CD4-positive, alpha-beta T cell treated with Interleukin-17A for 4 hours (primary cell): ENCODE data around the gene JADE3.

ENCODE experiments used
- DNase-seq: peaks from one replicate; pipeline ENCODE4 v3.0.0-alpha.2; 2020; ENCODE audit warnings: mixed read lengths

JADE3 gene

DNA sequence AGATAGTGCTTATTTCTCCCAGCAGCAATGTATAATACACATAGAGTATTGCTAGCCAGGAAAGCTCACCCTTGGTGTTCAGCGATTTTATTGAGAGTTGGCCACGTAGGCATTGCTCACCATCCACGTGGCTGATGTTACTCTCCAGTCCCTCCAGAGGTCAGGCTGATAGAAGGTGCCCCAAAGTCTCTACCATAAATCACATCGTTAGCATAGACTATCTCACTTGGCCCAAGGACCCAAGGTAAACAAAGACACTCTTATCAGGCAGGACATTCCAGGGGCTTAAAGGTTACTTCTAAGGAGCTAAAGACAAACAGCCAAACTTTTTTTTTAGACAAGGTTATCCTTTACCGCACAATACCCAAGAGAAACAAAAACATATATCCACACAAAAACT lies 135.8 kb downstream of the JADE3 start:
- DNase-seq: no peak

DNA sequence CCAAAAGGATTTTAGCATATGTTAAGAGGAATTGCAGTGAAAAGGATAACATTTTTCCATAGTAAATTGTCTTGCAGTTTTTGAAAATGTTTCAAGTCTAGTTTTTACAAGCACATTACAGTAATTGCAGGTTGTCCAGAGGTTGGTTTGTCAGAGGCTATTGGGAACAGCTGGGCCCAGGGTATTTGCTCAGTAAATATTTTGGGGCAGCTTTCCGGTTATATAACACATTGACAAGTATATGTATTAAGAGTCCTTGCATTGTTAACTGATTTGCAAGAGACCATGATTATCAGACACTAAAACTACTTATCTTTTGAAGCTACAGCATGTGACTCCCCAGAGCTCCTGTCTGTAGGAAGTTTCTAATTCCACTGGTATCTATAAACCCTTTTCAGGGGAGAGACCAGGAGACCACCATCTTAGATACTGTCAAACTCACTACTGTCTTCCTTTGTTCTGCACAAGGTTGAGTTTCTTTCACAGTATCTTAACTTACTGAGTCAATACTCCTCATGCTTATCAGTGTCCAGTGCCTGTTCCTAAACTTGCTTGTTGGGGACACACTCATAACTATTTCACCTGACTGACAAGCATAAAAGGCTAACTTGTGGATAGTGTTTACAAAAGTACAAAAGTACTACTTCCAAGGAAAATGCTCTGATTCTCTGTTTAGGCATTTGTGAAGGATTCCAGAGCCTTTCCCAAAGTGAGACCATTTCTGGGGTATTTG lies 147.1 kb downstream of the JADE3 start:
- DNase-seq: no peak

DNA sequence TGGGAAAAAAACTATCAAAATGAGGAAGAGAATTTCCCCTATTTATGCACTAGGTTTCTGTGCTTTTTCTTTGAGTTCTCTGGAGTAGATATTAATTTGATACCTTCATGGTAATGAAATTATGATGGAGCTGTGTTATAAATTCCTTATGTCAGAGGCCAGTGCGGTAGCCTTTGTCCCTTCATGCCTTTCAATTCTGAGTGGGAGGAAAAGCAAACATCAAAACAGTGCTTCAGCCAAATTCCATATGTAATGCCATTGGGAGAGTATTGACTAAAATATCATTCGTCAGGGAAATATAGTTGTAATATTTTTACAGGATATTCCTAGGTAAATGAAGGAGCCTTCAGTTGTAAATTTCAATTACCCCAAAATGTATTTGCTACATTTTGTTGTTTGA lies 148.5 kb downstream of the JADE3 start:
- DNase-seq: no peak

DNA sequence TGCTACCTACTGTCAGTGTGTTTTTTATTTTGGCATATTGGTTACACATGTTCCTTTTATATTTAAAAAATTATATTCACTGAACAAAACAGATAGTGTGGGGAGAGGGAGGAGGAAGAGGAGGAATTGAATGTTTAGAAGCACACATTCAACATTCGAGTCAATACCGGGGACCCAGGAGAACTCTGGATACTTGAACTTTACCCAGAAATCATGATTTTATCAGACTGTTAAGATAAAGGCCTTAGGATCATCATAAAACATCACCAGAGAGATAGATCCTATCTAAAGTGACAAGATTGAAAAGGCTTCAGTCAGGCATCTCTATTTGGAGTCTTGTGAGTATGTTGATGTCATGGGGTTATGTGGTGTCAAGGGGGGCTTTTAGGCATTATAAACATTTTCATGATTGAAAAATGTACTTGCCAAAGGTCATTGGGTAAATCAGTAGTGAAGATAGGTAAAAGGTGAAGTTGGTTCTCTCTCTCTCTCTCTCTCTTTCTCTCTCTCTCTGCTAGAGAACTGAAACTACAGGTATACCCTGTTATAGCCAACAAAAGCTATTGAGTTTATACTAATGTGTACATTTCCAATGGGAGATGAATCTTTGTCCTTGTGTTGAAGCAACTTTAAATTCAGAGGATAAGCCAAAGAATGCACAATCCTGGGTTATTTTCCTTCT lies 149.2 kb downstream of the JADE3 start:
- no peak for DNase-seq

GRCh38 chrX:47063179-47063578 lies 151.0 kb downstream of the JADE3 start:
- DNase-seq: no peak

GRCh38 chrX:47068214-47068613 lies 156.0 kb downstream of the JADE3 start:
- DNase-seq: no peak

DNA sequence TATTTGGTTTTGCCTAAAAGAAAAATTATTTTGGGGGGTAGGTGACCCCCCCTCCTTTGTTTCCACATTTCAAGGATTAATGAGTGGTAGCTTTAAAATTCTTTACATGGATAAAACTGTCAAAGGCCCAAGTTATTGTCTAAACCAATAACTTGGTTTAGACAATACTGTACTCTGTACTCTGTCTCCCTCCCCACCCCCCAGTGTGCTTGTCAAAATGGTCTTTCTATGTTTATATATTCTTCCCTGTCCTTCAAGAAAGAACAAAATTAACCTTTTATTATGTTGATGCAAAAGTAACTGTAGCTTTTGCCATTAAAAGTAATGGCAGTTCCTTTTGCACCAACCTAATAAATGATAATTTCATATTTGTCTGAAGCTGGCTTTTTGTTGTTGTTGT lies 156.5 kb downstream of the JADE3 start:
- DNase-seq: no peak

DNA sequence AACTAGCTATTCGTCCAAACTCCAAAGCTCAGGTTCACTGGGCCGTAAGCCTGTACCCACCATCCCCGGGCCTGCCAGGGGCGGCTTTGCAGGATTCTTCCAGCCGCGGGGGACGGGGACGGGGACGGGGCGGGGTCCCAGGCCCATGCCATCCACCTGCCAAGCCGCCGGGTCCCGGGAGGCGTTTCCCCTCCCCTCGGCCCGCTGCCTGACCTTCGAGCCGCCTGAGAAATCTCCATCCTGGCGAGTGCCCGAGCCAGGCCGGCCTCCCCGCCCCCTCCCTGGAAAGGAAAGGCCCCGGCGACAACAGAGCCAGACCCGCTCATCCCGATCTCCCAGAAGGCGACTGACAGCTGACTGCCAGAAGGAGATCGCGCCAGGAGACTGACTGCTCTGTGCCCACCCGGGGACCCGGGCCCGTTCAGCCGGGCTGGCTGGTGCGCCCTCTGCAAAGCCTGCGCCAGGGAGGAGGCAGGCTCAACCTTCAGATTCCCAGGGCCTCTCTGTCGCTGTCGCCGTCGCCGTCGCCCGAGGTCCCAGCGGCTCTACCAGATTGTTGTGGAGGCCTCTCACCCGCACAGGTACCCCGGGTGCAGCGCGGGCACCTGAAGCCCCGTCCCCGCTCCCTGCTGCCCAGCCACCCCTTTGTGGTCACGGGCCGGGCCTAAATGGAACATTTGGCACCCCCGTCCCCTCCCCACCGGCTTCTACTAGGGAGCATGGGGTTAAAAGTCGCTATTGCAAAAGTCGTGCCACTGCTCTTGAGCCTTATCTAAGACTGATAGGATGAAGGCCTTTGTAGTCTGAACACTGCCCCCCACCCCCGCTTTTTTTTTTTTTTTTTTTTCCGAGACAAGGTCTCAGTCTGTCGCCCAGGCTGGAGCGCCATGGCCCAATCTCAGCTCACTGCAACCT lies 166.2 kb downstream of the JADE3 start, which contains the start of gene RGN:
RGN (plus strand) TSS at position 315 of the 915 bp plus-strand sequence. CDS start 2,702 bp downstream, outside the sequence.
- DNase-seq: no peak

DNA sequence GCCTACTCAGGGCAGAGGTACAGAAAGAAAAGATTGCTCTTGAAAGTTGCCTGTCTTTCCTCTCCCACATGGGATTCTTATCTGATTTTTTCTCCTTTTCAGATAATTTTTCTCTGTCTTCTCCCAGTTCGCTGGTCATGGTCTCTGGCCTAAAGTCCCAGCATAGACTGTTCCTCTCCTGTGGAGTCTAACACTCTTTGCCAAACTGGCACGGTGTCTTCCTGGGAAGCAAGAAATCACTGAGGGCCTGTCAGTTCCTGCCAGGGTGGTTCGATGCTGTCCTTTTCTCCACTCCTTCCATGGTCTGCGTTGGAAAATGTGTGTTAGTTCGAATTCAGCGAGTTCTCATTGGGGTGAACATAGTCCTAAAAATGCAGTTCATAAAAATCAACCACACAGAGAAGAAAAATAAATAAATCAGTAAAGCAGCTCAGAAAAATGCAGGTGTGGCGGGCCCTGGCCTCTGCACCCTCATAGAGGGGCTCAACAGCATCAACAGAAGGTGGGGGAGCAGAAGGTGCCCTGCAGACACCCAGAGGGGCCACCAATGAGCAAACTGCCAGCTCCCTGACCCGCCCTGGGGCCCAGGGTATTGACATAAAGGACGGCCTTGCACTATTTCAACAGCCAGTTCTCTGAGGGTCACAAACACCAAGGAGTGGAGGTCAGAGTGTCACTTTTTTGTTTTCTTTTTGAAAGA lies 168.1 kb downstream of the JADE3 start:
- DNase-seq: no peak

DNA sequence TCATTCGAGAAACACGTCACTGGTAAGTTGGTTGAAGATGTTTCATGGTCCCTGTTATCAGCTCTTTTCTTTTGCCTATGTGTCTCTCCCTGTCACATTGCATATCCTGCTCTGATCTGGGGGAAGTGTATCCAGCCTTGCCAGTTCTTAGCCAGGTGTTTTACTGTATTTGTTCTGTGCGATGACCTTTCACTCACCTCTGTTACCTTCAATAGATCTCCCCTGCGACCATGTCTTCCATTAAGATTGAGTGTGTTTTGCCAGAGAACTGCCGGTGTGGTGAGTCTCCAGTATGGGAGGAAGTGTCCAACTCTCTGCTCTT lies 168.7 kb downstream of the JADE3 start:
- no peak for DNase-seq

GRCh38 chrX:47091149-47091775 lies 179.0 kb downstream of the JADE3 start:
- DNase-seq: no peak

GRCh38 chrX:47093248-47093647 lies 181.0 kb downstream of the JADE3 start:
- peak; percentile 7 for DNase-seq

DNA sequence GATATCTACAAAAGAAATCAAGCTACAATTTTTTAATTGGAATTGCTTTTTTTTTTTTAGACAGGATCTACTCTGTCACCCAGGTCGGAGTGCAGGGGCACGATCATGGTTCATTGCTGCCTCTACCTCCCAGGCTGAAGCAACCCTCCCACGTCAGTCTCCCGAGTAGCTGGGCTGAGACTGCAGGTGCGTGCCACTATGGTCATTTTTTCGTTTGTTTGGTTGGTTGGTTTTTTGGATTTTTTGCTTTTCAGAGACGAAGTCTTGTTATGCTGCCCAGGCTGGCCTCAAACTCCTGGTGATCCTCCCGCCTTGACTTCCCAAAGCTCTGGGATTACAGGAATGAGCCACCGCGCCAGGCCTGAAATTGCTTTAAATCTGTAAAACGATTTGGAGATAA lies 181.6 kb downstream of the JADE3 start:
- no peak for DNase-seq

DNA sequence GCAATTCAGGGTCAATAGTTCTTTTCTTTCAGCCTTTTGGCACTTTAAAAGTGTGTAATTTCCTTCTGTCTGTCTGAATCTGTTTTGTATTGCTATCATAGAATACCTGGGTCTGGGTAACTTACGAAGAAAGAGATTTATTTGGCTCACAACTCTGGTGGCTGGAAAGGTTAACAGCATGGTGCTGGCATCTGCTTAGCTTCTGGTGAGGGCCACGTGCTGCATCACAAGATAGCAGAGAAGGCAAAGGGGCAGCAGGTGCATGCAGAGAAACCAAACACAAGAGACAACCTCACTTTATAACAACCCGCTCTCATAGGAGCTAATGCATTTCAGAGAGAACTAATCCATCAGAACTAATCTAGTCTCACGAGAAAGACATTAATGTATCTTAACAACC lies 184.8 kb downstream of the JADE3 start:
- no peak for DNase-seq

DNA sequence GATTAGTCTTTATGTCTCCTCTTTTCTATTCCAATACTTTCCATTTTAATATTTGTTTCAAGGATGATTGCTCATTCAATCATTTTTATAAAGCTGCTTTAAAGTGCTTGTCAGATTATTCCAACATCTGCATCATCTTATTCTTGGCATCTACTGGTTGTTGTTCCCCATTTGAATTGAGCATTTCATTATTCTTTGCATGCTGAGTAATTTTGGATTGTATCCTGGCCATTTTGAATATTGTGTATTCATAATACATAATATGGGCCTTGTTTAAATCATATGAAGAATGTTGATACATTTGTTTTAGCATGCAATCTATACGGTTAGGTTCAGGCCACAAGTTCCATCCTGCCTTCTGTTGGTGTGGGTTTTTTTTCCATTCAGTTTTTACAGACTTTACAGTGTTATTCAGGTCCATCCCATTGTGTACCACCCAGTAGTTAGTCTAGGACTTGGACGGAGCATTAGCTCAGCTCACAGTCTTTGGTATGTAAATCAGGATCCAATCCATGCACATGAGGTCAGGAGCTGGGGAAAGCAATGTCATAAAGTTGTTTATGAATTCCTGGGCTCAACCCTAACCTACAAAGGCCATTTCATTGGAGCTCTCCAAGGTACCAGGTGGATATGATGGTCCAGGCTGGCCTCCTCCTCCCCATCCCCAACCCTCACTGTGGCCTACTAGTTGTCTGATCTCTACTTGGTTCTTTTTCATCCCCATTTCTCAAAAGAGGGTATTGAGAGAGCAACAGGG lies 186.3 kb downstream of the JADE3 start:
- DNase-seq: no peak

GRCh38 chrX:47101206-47101605 lies 189.0 kb downstream of the JADE3 start:
- DNase-seq: no peak
